ENCODE data around the gene RUSC1. TPM values are rescaled to one million over a fixed set of nuclear protein-coding genes. Genes with fewer than 3 reads are reported as not detected.

RUSC1 gene
- total RNA-seq: 10 to 100 TPM; 17.9 to 24.6 TPM

GRCh38 chr1:155320661-155321617, at the start of gene RUSC1:
Gene RUSC1, plus strand, starts transcription at chr1:155320894. Its CDS starts 880 bp downstream, at chr1:155321774.

DNA sequence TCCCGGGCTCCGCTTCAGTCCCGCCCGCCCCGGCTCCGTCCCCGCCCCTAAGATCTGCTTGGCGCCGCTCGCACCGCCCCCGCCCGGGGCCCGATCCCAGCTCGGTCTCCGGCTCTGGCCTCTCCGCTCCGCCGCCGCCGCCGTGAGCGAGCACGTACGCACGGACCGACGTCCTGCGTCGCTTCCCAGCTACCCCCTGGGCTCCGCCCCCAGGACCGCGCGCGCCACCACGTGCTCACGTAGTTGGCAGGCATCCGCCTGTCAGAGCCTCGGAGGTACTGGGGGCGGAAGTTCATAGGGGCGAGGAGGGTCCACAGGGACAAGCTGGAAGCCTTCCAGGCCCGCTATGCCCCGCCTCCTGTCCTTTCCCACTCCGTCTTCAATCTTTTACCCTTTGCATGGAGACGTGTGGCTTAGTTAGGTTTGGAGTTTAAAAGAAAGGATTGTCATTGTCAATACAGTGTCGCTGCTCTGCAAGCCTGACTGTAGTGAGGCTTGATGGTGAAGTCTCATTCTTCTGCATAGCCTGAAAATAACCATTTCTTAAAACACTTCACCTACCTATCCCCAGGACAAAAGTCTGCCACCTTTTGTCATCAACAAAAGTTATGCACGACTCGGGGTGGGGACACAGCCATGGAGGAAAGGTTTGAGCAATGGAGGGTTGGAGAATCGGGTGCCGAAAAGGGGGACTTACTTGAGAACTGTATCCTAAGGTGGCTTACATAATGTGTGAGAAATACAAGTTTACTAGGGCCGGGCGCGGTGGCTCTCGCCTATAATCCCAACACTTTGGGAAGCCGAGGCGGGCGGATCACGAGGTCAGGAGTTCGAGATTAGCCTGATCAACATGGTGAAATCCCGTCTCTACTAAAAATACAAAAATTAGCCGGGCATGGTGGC, 47.1 kb upstream of the RUSC1 start, which contains the start of gene CLK2:
Gene CLK2, minus strand, starts transcription at position 162 of the 903 bp plus-strand sequence. CDS start 2,527 bp downstream, outside the sequence.

GRCh38 chr1:155277070-155277901, 43.4 kb upstream of the RUSC1 start, which contains the start of gene HCN3:
Gene HCN3, plus strand, starts transcription at chr1:155277463. Its CDS starts 128 bp downstream, at chr1:155277591.

DNA sequence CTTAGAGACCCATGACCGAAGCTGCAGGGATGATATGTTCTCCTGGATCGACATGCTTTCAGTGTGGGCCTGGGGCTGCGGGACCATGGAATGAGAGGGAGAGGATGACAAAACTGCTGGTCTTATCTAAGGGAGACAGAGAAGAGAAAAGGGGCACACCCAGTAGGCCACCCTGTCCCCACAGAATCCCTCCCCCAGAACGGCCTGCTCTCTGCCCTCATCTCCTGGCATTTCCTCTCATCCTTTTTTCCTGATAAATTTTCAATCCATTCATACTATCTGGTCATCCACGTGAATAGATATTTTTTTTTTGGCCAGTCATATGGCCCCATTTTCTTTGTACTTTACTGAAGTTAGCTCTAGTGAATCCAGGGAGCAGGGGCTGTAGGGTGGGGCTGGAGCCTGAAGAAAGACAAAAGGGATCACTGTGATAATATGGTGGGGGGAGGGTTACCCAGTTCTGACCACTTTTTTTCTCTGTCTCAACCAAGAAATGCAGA, 19.3 kb upstream of the RUSC1 start, which contains the start of gene PKLR:
Gene PKLR, minus strand, starts transcription at position 97 of the 500 bp plus-strand sequence. Its CDS starts 43 bp downstream, at position 54.

DNA sequence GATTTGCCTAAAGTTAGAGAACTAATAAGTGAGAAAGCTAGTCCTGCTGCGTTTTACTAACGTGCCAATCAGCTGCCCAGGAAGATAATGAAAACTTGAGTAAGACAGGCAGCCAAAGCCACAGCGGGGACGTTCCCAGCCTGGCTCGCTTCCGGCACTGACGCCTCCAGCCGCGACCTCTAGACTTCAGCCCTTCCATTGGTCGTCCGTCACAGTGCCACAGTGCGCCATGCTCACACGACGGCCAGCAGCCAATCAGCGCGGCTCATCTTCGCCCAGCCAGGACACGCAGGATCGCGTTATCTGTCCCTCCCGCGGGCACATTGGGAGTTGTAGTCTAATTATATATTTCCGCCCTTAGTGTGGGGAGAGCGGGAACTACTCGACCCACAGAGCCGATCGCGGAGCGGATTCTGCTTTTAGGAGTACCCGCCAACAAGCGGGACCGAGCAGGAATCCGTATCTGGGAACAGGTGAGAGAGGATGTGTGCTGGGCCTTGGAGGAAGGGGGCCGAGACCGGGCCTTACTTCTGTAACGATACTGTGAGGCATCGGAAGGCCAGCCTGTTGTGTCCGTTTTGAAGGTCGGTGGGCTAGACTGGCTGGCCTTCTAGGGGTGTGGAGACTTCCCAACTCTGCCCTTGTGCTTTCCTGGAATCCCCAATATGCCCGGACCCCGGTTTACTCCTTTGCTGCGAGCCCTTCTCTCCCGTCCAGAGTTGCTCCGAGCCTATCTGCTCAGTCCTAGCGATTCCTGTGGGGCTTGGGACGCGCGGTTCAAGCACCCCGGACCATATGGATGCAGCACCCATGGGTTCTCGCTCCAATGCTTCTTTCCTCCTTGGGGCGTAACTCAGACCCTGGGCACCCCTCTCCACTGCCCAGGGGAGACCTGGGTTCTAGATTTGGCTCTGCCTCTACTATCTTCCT, 11.9 kb upstream of the RUSC1 start, which contains the start of gene FDPS:
Gene FDPS, plus strand, starts transcription at position 374 of the 930 bp plus-strand sequence. CDS start 924 bp downstream, outside the sequence.

Small RNA genes within 50 kb of the gene (small RNA-seq; reads per million reads assigned to genes)
- 0 reads per million in 2 donors for gene RNU6-106P

Other genes with a start within 250 kb of the RUSC1 start
- under 1 TPM; 0.33 to 0.69 TPM for gene EFNA3, start 242.1 kb upstream of the RUSC1 start, total RNA-seq
- 10 to 100 TPM in 1 of 2 donors, 1 to 10 TPM in 1; 8.3 to 13.4 TPM for gene EFNA1, start 193.0 kb upstream of the RUSC1 start, total RNA-seq
- gene SLC50A1, start 185.0 kb upstream of the RUSC1 start, total RNA-seq: 10 to 100 TPM; 33.3 to 43.4 TPM
- gene DPM3, start 180.4 kb upstream of the RUSC1 start, total RNA-seq: 10 to 100 TPM; 33.3 to 74.0 TPM
- gene KRTCAP2, start 147.6 kb upstream of the RUSC1 start, total RNA-seq: 100 to 1,000 TPM; 123 to 126 TPM
- 1 to 10 TPM; 3.4 to 4.3 TPM for gene TRIM46, start 147.0 kb upstream of the RUSC1 start, total RNA-seq
- 10 to 100 TPM in 1 of 2 donors, 1 to 10 TPM in 1; 8.0 to 10.3 TPM for gene THBS3, start 113.0 kb upstream of the RUSC1 start, total RNA-seq
- 10 to 100 TPM; 38.9 to 59.3 TPM for gene MTX1, start 112.2 kb upstream of the RUSC1 start, total RNA-seq
- 1 to 10 TPM; 6.5 to 7.7 TPM for gene ENTREP3, start 65.4 kb upstream of the RUSC1 start, total RNA-seq
- gene SCAMP3, start 58.5 kb upstream of the RUSC1 start, total RNA-seq: 10 to 100 TPM; 61.3 to 67.8 TPM
- 10 to 100 TPM; 19.6 to 20.3 TPM for gene CLK2, start 47.4 kb upstream of the RUSC1 start, total RNA-seq
- gene HCN3, start 43.4 kb upstream of the RUSC1 start, total RNA-seq: 1 to 10 TPM; 1.0 to 2.0 TPM
- under 1 TPM in 1 of 2 donors, not detected in 1; 0.33 TPM for gene PKLR, start 19.5 kb upstream of the RUSC1 start, total RNA-seq
- gene FDPS, start 12.0 kb upstream of the RUSC1 start, total RNA-seq: 100 to 1,000 TPM; 295 to 435 TPM
- gene ASH1L, start 241.9 kb downstream of the RUSC1 start, total RNA-seq: 10 to 100 TPM; 19.6 to 23.3 TPM

Data from melanocyte of skin (primary cell).